ENCODE results near the gene BOLA3.
"Not testable (repeated sequence)": the region's sequence is repeated elsewhere in the genome, so short reads cannot be mapped to it uniquely, and the experiment has no call there.

Gene BOLA3

GRCh38 chr2:74131901-74132300, 15.8 kb downstream of the BOLA3 start:
- Histone ChIP-seq H3K27ac (no peak overlapping the region), H3K4me3 (ENCODE audit: low read depth, low read length) (no peak overlapping the region), H3K36me3 (replicated peaks) (peaks cover 2% of the 10 kb centered on the region), H3K27me3 (replicated peaks) (no peaks in the 10 kb centered on the region)
- in situ Hi-C loops (cut with HindIII; ENCODE audit: low pct_ligation_motif_present, low sequenced_read_pairs): no loop called here
- no peak for TF ChIP-seq CTCF (IDR thresholded peaks at IDR 0.05; ENCODE audit: low read depth, low read length, missing control alignments)
- DNase-seq: no peak

GRCh38 chr2:74130211-74130995, 17.3 kb downstream of the BOLA3 start:
- peaks cover 2% of the 10 kb centered on the region for H3K36me3 ChIP-seq (replicated peaks)
- no peak for DNase-seq
- no peak for TF ChIP-seq CTCF (IDR thresholded peaks at IDR 0.05; ENCODE audit: low read depth, low read length, missing control alignments)
- in situ Hi-C loops (cut with HindIII; ENCODE audit: low pct_ligation_motif_present, low sequenced_read_pairs): no loop called here
- H3K27me3 ChIP-seq (replicated peaks): no peaks in the 10 kb centered on the region
- no peak overlapping the region for H3K4me3 ChIP-seq (ENCODE audit: low read depth, low read length)
- H3K27ac ChIP-seq: no peak overlapping the region

- Histone ChIP-seq H3K27ac (no peak overlapping the region), H3K27me3 (replicated peaks) (no peaks in the 10 kb centered on the region), H3K4me3 (ENCODE audit: low read depth, low read length) (no peak overlapping the region), H3K36me3 (replicated peaks) (no peaks in the 10 kb centered on the region)
- in situ Hi-C loops (cut with HindIII; ENCODE audit: low pct_ligation_motif_present, low sequenced_read_pairs): no loop called here
- no peak for DNase-seq
- TF ChIP-seq CTCF (IDR thresholded peaks at IDR 0.05; ENCODE audit: low read depth, low read length, missing control alignments): peak; percentile 52
Measured at GRCh38 chr2:74128206-74128605, 19.5 kb downstream of the BOLA3 start.

- H3K27ac ChIP-seq; H3K27me3 ChIP-seq (replicated peaks); DNase-seq; H3K36me3 ChIP-seq (replicated peaks); in situ Hi-C loops (cut with HindIII; ENCODE audit: low pct_ligation_motif_present, low sequenced_read_pairs); H3K4me3 ChIP-seq (ENCODE audit: low read depth, low read length): not testable (repeated sequence)
Measured at GRCh38 chr2:74123955-74124354, 23.8 kb downstream of the BOLA3 start.

- H3K4me3 ChIP-seq (ENCODE audit: low read depth, low read length); in situ Hi-C loops (cut with HindIII; ENCODE audit: low pct_ligation_motif_present, low sequenced_read_pairs); H3K36me3 ChIP-seq (replicated peaks); H3K27me3 ChIP-seq (replicated peaks); H3K27ac ChIP-seq; DNase-seq: not testable (repeated sequence)
Measured at GRCh38 chr2:74121846-74122245, 25.9 kb downstream of the BOLA3 start.

GRCh38 chr2:74119912-74120825, 27.5 kb downstream of the BOLA3 start:
- in situ Hi-C loops (cut with HindIII; ENCODE audit: low pct_ligation_motif_present, low sequenced_read_pairs): no loop called here

More at GRCh38 chr2:74119912-74120825, 27.5 kb downstream of the BOLA3 start:
- H3K27ac ChIP-seq: peak overlapping the region; percentile 60
- peak overlapping the region; percentile 74 for H3K4me3 ChIP-seq (ENCODE audit: low read depth, low read length)
- H3K27me3 ChIP-seq (replicated peaks): no peaks in the 10 kb centered on the region
- peak; percentile 75 for DNase-seq
- peak; percentile 71 for TF ChIP-seq CTCF (IDR thresholded peaks at IDR 0.05; ENCODE audit: low read depth, low read length, missing control alignments)
- H3K36me3 ChIP-seq (replicated peaks): no peaks in the 10 kb centered on the region

Data from brain microvascular endothelial cell (primary cell).